Measurements from ENCODE around the gene TUSC2. TPM values are rescaled to one million over a fixed set of nuclear protein-coding genes. Genes with fewer than 3 reads are reported as not detected.

The TUSC2 gene
- total and polyA plus RNA-seq, 2 of the 13 experiments (the other 11 are each of a cell fraction or from before 2014, with no cell fraction given), result 36.7 to 39.1 TPM

DNA sequence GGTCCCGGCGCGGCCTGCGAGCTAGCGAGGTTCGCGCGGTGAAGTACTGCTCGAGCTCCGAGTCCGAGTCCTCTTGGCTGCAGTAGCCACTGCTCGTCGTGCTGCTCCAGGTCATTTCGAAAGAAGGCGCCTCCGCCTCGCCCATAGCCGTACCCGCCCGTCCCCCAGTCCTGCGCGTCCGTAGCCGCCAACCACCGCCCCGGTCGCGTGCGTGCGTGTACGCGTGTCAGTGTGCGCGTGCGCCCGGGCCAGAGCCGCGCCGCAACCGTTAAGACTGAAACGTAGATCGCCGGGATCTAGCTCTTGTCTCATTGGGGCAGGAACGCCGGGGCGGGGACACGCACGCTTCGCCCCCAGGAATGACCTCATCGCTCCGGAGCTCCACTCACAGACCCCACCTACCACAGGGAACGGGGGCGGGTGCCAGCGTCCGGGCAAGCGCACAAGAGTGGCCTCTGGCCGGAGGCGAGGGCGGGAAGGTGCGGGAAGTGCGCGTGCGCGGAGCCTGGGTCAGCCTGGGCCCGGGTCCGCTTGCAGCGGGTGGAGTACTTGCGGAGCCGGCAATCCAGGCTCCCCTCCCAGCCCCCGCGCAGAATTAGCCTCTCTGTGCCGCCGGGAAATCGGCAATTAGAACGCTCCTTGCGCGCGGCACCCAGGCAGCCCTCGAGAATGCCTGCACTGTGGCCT lies 9.3 kb upstream of the TUSC2 start (continued):
- TF ChIP-seq GMEB1 (CRISPR knock-in tag; IDR thresholded peaks at IDR 0.05; ENCODE audit: borderline replicate concordance) (peak; percentile 97), ZNF574 (CRISPR knock-in tag; IDR thresholded peaks at IDR 0.05) (peak; percentile 69), ZNF124 (CRISPR knock-in tag; IDR thresholded peaks at IDR 0.05) (peak; percentile 62; the same call in 1 of the 2 replicates), MAF1 (CRISPR knock-in tag; IDR thresholded peaks at IDR 0.05; ENCODE audit: borderline replicate concordance) (no peak; the same call in 1 of the 2 replicates), ZNF841 (CRISPR knock-in tag; IDR thresholded peaks at IDR 0.05; ENCODE audit: borderline replicate concordance) (peak; percentile 88), ZNF720 (CRISPR knock-in tag; IDR thresholded peaks at IDR 0.05) (no peak), HMGA1 (CRISPR knock-in tag; conservative IDR thresholded peaks at IDR 0.05) (no peak), MNT (IDR thresholded peaks at IDR 0.05) (peak; percentile 81), ZNF407 (CRISPR knock-in tag; IDR thresholded peaks at IDR 0.05; ENCODE audit: not compliant biosample characterization) (peak; percentile 30), CBX1 (IDR thresholded peaks at IDR 0.05; ENCODE audit: low read depth) (no peak)
- TF ChIP-seq, protein P1, sequence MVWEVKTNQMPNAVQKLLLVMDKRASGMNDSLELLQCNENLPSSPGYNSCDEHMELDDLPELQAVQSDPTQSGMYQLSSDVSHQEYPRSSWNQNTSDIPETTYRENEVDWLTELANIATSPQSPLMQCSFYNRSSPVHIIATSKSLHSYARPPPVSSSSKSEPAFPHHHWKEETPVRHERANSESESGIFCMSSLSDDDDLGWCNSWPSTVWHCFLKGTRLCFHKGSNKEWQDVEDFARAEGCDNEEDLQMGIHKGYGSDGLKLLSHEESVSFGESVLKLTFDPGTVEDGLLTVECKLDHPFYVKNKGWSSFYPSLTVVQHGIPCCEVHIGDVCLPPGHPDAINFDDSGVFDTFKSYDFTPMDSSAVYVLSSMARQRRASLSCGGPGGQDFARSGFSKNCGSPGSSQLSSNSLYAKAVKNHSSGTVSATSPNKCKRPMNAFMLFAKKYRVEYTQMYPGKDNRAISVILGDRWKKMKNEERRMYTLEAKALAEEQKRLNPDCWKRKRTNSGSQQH (CRISPR knock-in tag; IDR thresholded peaks at IDR 0.05; ENCODE audit: low read depth), result peak; percentile 89; the same call in 1 of the 2 replicates

All from HepG2 (cell line).